ENCODE data around the gene ZBTB20. TPM values are rescaled to one million over a fixed set of nuclear protein-coding genes. Genes with fewer than 3 reads are reported as not detected.

The ZBTB20 gene
- total RNA-seq, 3 donors from 2014 or later (not counting 1 experiment from before 2014, with no cell fraction given): 52.7 to 58.3 (median 55.9) TPM

DNA sequence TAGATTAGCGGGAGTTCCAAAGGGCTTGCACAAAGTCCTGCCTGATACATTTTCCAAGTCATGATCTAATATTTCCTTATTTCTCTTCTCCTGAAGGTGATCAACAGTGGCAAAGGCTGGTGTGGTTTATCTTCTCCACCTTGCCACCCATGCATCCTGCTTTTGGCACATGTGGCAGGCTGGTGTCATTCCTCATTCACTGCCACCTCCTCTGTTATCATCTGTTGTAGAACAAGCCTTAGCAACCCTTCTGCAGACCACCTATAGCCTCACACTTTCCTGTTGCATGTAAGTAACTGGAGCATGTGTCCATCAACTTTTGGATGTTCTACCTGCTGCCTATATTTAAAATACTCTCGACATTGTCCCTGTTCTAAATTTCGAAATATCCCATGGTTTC, 294.1 kb downstream of the ZBTB20 start:
- Mint-ChIP-seq H3K27me3 (ENCODE audit: low read depth in 2 of 2) (no peaks in the 10 kb centered on the region), H3K4me3 (no peak overlapping the region), H3K4me1 (peaks cover 15 to 27% of the 10 kb centered on the region in 2 donors), H3K9me3 (no peaks in the 10 kb centered on the region), H3K36me3 (no peaks in the 10 kb centered on the region), H3K27ac (no peak overlapping the region)
- Histone ChIP-seq H3K27ac (ENCODE audit: low read length) (no peak overlapping the region), H3K4me1 (ENCODE audit: control insufficient read depth, insufficient read depth, low read length) (no peaks in the 10 kb centered on the region), H3K36me3 (ENCODE audit: control insufficient read depth, insufficient read depth, low read length) (no peaks in the 10 kb centered on the region), H3K4me3 (ENCODE audit: low read length) (no peak overlapping the region), H3K27me3 (ENCODE audit: control insufficient read depth, insufficient read depth, low read length) (no peaks in the 10 kb centered on the region), H3K9me3 (ENCODE audit: control insufficient read depth, insufficient read depth, low read length) (no peaks in the 10 kb centered on the region)
- ATAC-seq (no peak), DNase-seq (no peak)
- intact Hi-C loops (cut with micrococcal nuclease): no loop called here
- WGBS (ENCODE audit: insufficient coverage): 100% methylated on average over 1 of the region's 3 CpGs
- TF ChIP-seq, protein P1, sequence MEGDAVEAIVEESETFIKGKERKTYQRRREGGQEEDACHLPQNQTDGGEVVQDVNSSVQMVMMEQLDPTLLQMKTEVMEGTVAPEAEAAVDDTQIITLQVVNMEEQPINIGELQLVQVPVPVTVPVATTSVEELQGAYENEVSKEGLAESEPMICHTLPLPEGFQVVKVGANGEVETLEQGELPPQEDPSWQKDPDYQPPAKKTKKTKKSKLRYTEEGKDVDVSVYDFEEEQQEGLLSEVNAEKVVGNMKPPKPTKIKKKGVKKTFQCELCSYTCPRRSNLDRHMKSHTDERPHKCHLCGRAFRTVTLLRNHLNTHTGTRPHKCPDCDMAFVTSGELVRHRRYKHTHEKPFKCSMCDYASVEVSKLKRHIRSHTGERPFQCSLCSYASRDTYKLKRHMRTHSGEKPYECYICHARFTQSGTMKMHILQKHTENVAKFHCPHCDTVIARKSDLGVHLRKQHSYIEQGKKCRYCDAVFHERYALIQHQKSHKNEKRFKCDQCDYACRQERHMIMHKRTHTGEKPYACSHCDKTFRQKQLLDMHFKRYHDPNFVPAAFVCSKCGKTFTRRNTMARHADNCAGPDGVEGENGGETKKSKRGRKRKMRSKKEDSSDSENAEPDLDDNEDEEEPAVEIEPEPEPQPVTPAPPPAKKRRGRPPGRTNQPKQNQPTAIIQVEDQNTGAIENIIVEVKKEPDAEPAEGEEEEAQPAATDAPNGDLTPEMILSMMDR (IDR thresholded peaks at IDR 0.05): no peak

DNA sequence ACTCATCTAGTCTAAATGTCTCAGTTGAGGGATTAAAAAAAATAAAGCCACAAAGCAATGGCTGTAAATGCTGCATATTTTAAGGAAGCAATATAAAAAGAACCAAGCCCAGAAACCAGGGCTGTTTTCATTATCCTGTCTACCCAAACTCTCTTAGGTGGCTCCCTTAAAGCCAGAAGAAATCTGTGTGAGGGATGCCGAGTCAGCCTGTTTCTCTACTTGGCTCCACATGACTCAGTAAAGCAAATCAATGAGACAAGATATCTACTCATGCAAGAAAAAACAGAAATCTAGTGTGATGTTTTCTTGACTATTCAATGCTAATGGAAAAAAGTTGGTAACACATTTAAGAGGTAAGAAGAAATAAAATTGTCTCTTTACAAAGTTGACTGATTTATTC, 296.2 kb downstream of the ZBTB20 start:
- intact Hi-C loops (cut with micrococcal nuclease): no loop called here
- Histone ChIP-seq H3K9me3 (ENCODE audit: control insufficient read depth, insufficient read depth, low read length) (no peaks in the 10 kb centered on the region), H3K4me3 (ENCODE audit: low read length) (no peak overlapping the region), H3K27ac (ENCODE audit: low read length) (no peak overlapping the region), H3K36me3 (ENCODE audit: control insufficient read depth, insufficient read depth, low read length) (no peaks in the 10 kb centered on the region), H3K27me3 (ENCODE audit: control insufficient read depth, insufficient read depth, low read length) (no peaks in the 10 kb centered on the region), H3K4me1 (ENCODE audit: control insufficient read depth, insufficient read depth, low read length) (no peaks in the 10 kb centered on the region)
- Mint-ChIP-seq H3K4me3 (no peak overlapping the region), H3K9me3 (no peaks in the 10 kb centered on the region), H3K27ac (no peak overlapping the region), H3K4me1 (peaks cover 11 to 17% of the 10 kb centered on the region in 2 donors), H3K36me3 (no peaks in the 10 kb centered on the region), H3K27me3 (ENCODE audit: low read depth in 2 of 2) (no peaks in the 10 kb centered on the region)
- DNase-seq (no peak), ATAC-seq (no peak)
- WGBS (ENCODE audit: insufficient coverage): 67% methylated on average over 1 of the region's 1 CpG
- TF ChIP-seq, protein P1 (IDR thresholded peaks at IDR 0.05): no peak

DNA sequence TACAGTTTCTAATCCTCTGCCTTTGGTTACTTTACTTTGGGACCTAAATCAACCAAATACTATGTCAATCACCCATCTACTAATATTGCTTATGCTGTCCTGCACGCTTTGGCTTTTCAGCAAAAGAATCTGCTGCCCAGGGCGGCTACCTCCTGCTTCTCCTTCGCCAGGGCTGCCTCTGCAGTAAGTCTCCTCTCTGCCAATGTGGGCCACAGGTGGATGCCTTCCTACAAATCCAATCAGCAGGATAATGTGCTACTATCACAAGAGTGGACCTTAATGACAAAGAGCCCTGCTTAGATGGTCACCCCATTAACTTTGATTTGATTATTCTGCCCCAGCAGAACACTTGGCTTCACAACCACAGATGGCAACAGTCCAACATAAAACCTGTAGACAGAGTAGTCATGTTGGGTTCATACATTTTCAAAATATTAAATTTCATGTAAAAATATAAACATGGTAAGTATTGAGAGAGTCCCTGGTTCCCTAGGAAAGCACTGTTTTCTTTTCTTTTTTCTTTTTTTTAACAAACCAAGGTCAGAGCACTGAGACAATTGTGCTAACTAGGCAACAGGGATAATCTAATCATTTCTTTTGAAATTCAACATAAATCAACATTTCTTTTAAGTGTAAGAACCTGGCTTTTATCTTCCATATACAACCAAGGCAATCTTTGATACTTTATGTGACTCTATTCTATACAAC, 298.3 kb downstream of the ZBTB20 start:
- Histone ChIP-seq H3K4me1 (ENCODE audit: control insufficient read depth, insufficient read depth, low read length) (no peaks in the 10 kb centered on the region), H3K27ac (ENCODE audit: low read length) (no peak overlapping the region), H3K4me3 (ENCODE audit: low read length) (no peak overlapping the region), H3K27me3 (ENCODE audit: control insufficient read depth, insufficient read depth, low read length) (no peaks in the 10 kb centered on the region), H3K9me3 (ENCODE audit: control insufficient read depth, insufficient read depth, low read length) (no peaks in the 10 kb centered on the region), H3K36me3 (ENCODE audit: control insufficient read depth, insufficient read depth, low read length) (no peaks in the 10 kb centered on the region)
- intact Hi-C loops (cut with micrococcal nuclease): no loop called here
- DNase-seq: no peak
- H3K27ac Mint-ChIP-seq: no peak overlapping the region
- peaks cover 0 to 9% of the 10 kb centered on the region in 2 donors for H3K4me1 Mint-ChIP-seq
- TF ChIP-seq, protein P1 (IDR thresholded peaks at IDR 0.05): no peak
- H3K4me3 Mint-ChIP-seq: no peak overlapping the region
- no peaks in the 10 kb centered on the region for H3K9me3 Mint-ChIP-seq
- 96% methylated on average over 3 of the region's 3 CpGs for WGBS (ENCODE audit: insufficient coverage)
- no peak for ATAC-seq
- no peaks in the 10 kb centered on the region for H3K36me3 Mint-ChIP-seq
- H3K27me3 Mint-ChIP-seq (ENCODE audit: low read depth in 2 of 2): no peaks in the 10 kb centered on the region

DNA sequence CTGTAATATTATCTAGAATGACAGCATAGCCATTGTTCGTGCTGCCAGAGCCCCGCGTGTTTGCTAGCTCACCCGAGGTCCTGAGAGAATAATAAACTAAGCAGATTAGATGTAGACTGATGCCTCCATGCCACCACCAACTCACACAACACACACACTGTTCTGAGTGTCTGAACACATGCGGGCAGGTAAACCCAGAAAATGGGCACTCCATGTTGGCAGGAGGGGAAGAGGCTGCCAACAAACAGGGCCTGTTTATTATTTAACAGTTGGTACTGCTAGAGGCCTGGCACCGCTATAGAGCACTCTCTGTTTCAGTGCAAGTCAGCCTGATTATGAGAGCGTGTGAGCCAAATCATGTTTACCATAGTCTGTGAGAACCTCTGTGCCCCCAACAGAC, 299.0 kb downstream of the ZBTB20 start:
- H3K4me3 Mint-ChIP-seq: no peak overlapping the region
- H3K27ac Mint-ChIP-seq: no peak overlapping the region
- Histone ChIP-seq H3K9me3 (ENCODE audit: control insufficient read depth, insufficient read depth, low read length) (no peaks in the 10 kb centered on the region), H3K27me3 (ENCODE audit: control insufficient read depth, insufficient read depth, low read length) (no peaks in the 10 kb centered on the region), H3K4me1 (ENCODE audit: control insufficient read depth, insufficient read depth, low read length) (no peaks in the 10 kb centered on the region), H3K4me3 (ENCODE audit: low read length) (no peak overlapping the region), H3K27ac (ENCODE audit: low read length) (no peak overlapping the region), H3K36me3 (ENCODE audit: control insufficient read depth, insufficient read depth, low read length) (no peaks in the 10 kb centered on the region)
- ATAC-seq (no peak), DNase-seq (no peak)
- 95% methylated on average over 6 of the region's 7 CpGs for WGBS (ENCODE audit: insufficient coverage)
- H3K27me3 Mint-ChIP-seq (ENCODE audit: low read depth in 2 of 2): no peaks in the 10 kb centered on the region
- peaks cover 0 to 6% of the 10 kb centered on the region in 2 donors for H3K4me1 Mint-ChIP-seq
- H3K9me3 Mint-ChIP-seq: no peaks in the 10 kb centered on the region
- intact Hi-C loops (cut with micrococcal nuclease): no loop called here
- no peaks in the 10 kb centered on the region for H3K36me3 Mint-ChIP-seq
- TF ChIP-seq, protein P1 (IDR thresholded peaks at IDR 0.05): no peak
